NCI-H1092 treated with DMSO at 0.1 percent for 48 hours (cell line): ENCODE data around the gene OLIG1.

Source experiments
- DNase-seq: peaks from one replicate; lab custom pipeline; 2025; lab: John Stamatoyannopoulos, UW

OLIG1 gene

GRCh38 chr21:33099131-33099530 is 29.2 kb downstream of the OLIG1 start:
- DNase-seq: no peak

GRCh38 chr21:33101300-33101911 is 31.5 kb downstream of the OLIG1 start:
- no peak for DNase-seq

GRCh38 chr21:33105088-33105487 is 35.1 kb downstream of the OLIG1 start:
- DNase-seq: no peak

- DNase-seq: no peak
These were observed 38.3 kb downstream of the OLIG1 start for GRCh38 chr21:33108228-33108627.

- DNase-seq: no peak
These were observed 39.8 kb downstream of the OLIG1 start for GRCh38 chr21:33109574-33110339.

- DNase-seq: no peak
These were observed 40.4 kb downstream of the OLIG1 start for GRCh38 chr21:33110340-33110715.

- DNase-seq: no peak
These were observed 41.6 kb downstream of the OLIG1 start for GRCh38 chr21:33111577-33111976.

- no peak for DNase-seq
These were observed 42.2 kb downstream of the OLIG1 start for GRCh38 chr21:33112151-33112550.

- no peak for DNase-seq
These were observed 42.7 kb downstream of the OLIG1 start for GRCh38 chr21:33112681-33113080.

GRCh38 chr21:33113131-33113530 is 43.2 kb downstream of the OLIG1 start:
- no peak for DNase-seq

- no peak for DNase-seq
These were observed 44.3 kb downstream of the OLIG1 start for GRCh38 chr21:33114276-33114675.

- DNase-seq: no peak
These were observed 45.9 kb downstream of the OLIG1 start for GRCh38 chr21:33115631-33116510.

- DNase-seq: no peak
These were observed 46.7 kb downstream of the OLIG1 start for GRCh38 chr21:33116676-33117075.

- DNase-seq: no peak
These were observed 47.4 kb downstream of the OLIG1 start for GRCh38 chr21:33117101-33117888.
